Osteoblast (primary cell): Measurements from ENCODE around the gene TRMT112. TPM values are rescaled to one million over a fixed set of nuclear protein-coding genes. Genes with fewer than 3 reads are reported as not detected.

Experiments
- DNase-seq: peaks from one replicate; pipeline ENCODE4 v3.0.0; 2011; ENCODE audit warnings: low spot score, mixed read lengths; ENCODE audit not compliant: insufficient read length; ENCODE audit errors: missing footprints
- H2AFZ ChIP-seq: 2 replicates; pipeline ENCODE4 v1.6.0; 2011; ENCODE audit warnings: mild to moderate bottlenecking, low read length
- H3K27ac ChIP-seq: 2 replicates; pipeline ENCODE4 v1.5.1; 2011; ENCODE audit warnings: mild to moderate bottlenecking, low read depth, low read length, moderate library complexity
- H3K27me3 ChIP-seq: 2 replicates; pipeline ENCODE4 v1.6.0; 2012; ENCODE audit warnings: mild to moderate bottlenecking, control low read depth, inconsistent platforms, low read length, moderate library complexity; ENCODE audit not compliant: insufficient read depth
- H3K36me3 ChIP-seq: 2 replicates; pipeline ENCODE4 v1.5.1; 2011; ENCODE audit warnings: mild to moderate bottlenecking, low read length, control low read depth, moderate library complexity; ENCODE audit not compliant: insufficient read depth
- H3K4me1 ChIP-seq: 2 replicates; pipeline ENCODE4 v1.5.1; 2011; ENCODE audit warnings: mild to moderate bottlenecking, low read length, control low read depth, moderate library complexity; ENCODE audit not compliant: insufficient read depth
- H3K4me2 ChIP-seq: 2 replicates; pipeline ENCODE4 v1.6.0; 2011; ENCODE audit warnings: mild to moderate bottlenecking, low read length; ENCODE audit not compliant: insufficient read depth
- H3K4me3 ChIP-seq: fragments of 200-600 bp; sonication (generic); 3 replicates; pipeline ENCODE4 v1.5.1; 2012; ENCODE audit warnings: mild to moderate bottlenecking, low read length, inconsistent platforms; ENCODE audit not compliant: insufficient read depth
- H3K79me2 ChIP-seq: 2 replicates; pipeline ENCODE4 v1.6.0; 2012; ENCODE audit warnings: mild to moderate bottlenecking, low read length, control low read depth, inconsistent platforms; ENCODE audit not compliant: insufficient read depth
- H3K9me3 ChIP-seq: 2 replicates; pipeline ENCODE4 v1.5.1; 2011; ENCODE audit warnings: low read depth, low read length, control low read depth
- H4K20me1 ChIP-seq: 2 replicates; pipeline ENCODE4 v1.6.0; 2012; ENCODE audit warnings: mild to moderate bottlenecking, low read length, control low read depth; ENCODE audit not compliant: insufficient read depth
- CTCF ChIP-seq: IDR thresholded peaks from 2 replicates; pipeline ENCODE4 v1.5.1; 2011; ENCODE audit warnings: mild to moderate bottlenecking, low read depth, low read length, moderate library complexity; ENCODE audit errors: extremely low read depth
- total RNA-seq: library from RNA; depleted of rRNA; stranded (reverse); fragments of >200 nt; gene quantifications from 2 replicates; pipeline ENCODE4 v1.2.3, GENCODE V29; 2012

The TRMT112 gene
- total RNA-seq, 1 donor, result 123 TPM

GRCh38 chr11:64340671-64341335 lies 23.4 kb upstream of the TRMT112 start:
- Histone ChIP-seq H3K4me3 (no peak overlapping the region), H3K36me3 (no peaks in the 10 kb centered on the region), H4K20me1 (no peaks in the 10 kb centered on the region), H3K9me3 (no peaks in the 10 kb centered on the region), H3K4me1 (peaks cover 3% of the 10 kb centered on the region), H3K4me2 (no peak overlapping the region), H3K79me2 (no peaks in the 10 kb centered on the region), H3K27me3 (no peaks in the 10 kb centered on the region), H2AFZ (no peak overlapping the region), H3K27ac (no peak overlapping the region)
- DNase-seq, result peak; percentile 80
- TF ChIP-seq CTCF, result no peak

- no peak within 1 kb of the TSS for H3K4me2 ChIP-seq
- H2AFZ ChIP-seq, result no peak within 1 kb of the TSS
- H3K9me3 ChIP-seq, result no peaks in the 10 kb centered on the region
- DNase-seq, result peak; percentile 58
- no peak within 1 kb of the TSS for H3K4me3 ChIP-seq
- peaks cover 11% of the 10 kb centered on the region for H3K4me1 ChIP-seq
- H3K79me2 ChIP-seq, result no peaks in the 10 kb centered on the region
- H3K27me3 ChIP-seq, result no peaks in the 10 kb centered on the region
- no peak for TF ChIP-seq CTCF
- H3K36me3 ChIP-seq, result no peaks in the 10 kb centered on the region
- no peak within 1 kb of the TSS for H3K27ac ChIP-seq
- no peaks in the 10 kb centered on the region for H4K20me1 ChIP-seq
Observed at GRCh38 chr11:64339754-64340408, 22.5 kb upstream of the TRMT112 start, which contains the start of gene CCDC88B. TSS of gene CCDC88B (plus strand) at chr11:64340204. CDS start at chr11:64340267, 63 bp downstream.

GRCh38 chr11:64339286-64339685 lies 21.9 kb upstream of the TRMT112 start:
- no peak for TF ChIP-seq CTCF
- peak; percentile 29 for DNase-seq
- no peak overlapping the region for H2AFZ ChIP-seq
- H3K4me3 ChIP-seq, result no peak overlapping the region
- no peaks in the 10 kb centered on the region for H3K9me3 ChIP-seq
- H4K20me1 ChIP-seq, result no peaks in the 10 kb centered on the region
- no peak overlapping the region for H3K27ac ChIP-seq
- no peaks in the 10 kb centered on the region for H3K79me2 ChIP-seq
- no peaks in the 10 kb centered on the region for H3K27me3 ChIP-seq
- H3K4me2 ChIP-seq, result no peak overlapping the region
- H3K36me3 ChIP-seq, result no peaks in the 10 kb centered on the region
- H3K4me1 ChIP-seq, result peaks cover 13% of the 10 kb centered on the region

GRCh38 chr11:64338716-64339115 lies 21.4 kb upstream of the TRMT112 start:
- no peak for TF ChIP-seq CTCF
- H3K27ac ChIP-seq, result no peak overlapping the region
- H3K36me3 ChIP-seq, result no peaks in the 10 kb centered on the region

More at GRCh38 chr11:64338716-64339115, 21.4 kb upstream of the TRMT112 start:
- no peaks in the 10 kb centered on the region for H3K79me2 ChIP-seq
- H3K4me3 ChIP-seq, result no peak overlapping the region
- H3K27me3 ChIP-seq, result no peaks in the 10 kb centered on the region
- no peaks in the 10 kb centered on the region for H3K9me3 ChIP-seq
- no peak overlapping the region for H3K4me2 ChIP-seq
- no peaks in the 10 kb centered on the region for H4K20me1 ChIP-seq
- H3K4me1 ChIP-seq, result peaks cover 13% of the 10 kb centered on the region
- DNase-seq, result peak; percentile 85
- H2AFZ ChIP-seq, result no peak overlapping the region
